ENCODE results near the gene ATP5ME.

Gene ATP5ME

DNA sequence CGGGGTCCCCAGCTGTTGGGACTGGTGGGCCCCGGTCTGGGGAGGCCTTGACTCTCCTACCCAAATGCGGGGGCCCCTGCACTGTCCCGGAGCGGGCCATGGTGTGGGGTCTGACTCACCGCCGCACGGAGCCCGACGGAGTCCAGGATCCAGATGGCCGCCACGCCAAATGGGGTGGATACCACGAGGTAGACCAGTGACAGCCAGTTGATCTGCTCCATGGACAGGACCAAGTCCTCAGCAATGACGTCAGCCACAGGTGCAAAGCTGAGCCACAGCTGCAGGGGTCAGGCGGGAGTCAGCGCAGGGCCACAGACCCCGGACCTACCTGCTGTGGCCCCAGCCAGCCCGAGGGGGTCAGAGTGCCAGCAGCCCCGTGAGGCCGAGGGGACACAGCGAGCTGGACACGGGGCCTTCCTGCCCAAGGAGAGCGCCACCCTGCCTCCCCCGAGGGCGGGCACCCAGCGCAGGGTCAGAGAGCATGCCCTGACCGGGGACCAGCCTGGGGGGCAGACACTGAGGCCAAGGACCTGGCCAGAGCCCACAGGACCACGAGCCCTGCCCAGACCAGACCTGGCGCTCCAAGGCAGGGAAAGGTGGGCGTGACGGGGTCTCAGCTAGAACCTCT lies 12.5 kb upstream of the ATP5ME start:
- peak overlapping the region; percentile 12 for H3K9ac ChIP-seq (ENCODE audit: insufficient read length, low read depth)
- no peak overlapping the region for H3K4me3 ChIP-seq (ENCODE audit: insufficient read length, low read depth)
- TF ChIP-seq ZNF274 (IDR thresholded peaks at IDR 0.05; ENCODE audit: low read depth, low read length) (no peak), SUZ12 (IDR thresholded peaks at IDR 0.05; ENCODE audit: extremely low read depth, insufficient read depth, insufficient read length) (no peak), YY1 (IDR thresholded peaks at IDR 0.05; ENCODE audit: insufficient read depth, insufficient read length) (no peak)

DNA sequence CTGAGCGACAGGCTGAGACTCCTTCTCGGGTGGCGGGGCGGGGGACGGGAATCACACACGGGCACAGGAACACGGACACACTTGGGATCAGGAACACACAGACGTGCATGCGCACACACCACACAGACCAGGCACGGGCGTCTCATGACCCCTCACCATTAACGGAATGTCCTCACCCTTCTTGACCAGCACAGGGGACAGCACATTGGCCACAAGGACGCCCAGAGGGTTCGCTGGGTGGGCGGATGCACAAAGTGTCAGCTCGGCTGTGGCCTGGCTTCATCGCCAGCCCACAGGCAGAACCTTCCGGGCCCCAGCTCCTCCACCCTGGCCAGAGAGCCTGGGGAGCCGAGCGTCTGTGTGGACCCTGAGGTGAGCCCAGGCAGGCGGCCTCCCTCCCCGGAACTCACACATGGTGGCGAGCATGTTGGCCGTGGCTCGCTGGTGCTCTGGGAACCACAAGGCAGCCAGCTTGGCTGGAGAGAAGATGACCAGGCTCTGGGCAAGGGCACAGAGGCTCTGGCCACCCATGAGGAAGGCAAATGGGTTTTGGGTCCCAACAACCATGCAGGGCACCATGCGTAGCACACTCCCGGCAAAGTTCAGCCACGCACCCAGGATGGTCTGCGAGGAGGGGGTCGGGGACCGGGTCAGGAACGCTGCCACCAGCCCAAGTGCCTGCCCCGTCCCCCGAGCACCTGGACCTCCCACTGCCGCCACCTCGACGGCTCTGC lies 11.8 kb upstream of the ATP5ME start:
- peaks cover 48% of the 10 kb centered on the region for H3K4me1 ChIP-seq (ENCODE audit: insufficient read depth, insufficient read length)
- no peak for TF ChIP-seq SUZ12 (IDR thresholded peaks at IDR 0.05; ENCODE audit: extremely low read depth, insufficient read depth, insufficient read length)
- no peak for TF ChIP-seq YY1 (IDR thresholded peaks at IDR 0.05; ENCODE audit: insufficient read depth, insufficient read length)
- no peak for TF ChIP-seq ZNF274 (IDR thresholded peaks at IDR 0.05; ENCODE audit: low read depth, low read length)
- no peaks in the 10 kb centered on the region for H3K27me3 ChIP-seq (ENCODE audit: insufficient read depth, insufficient read length)
- no peak for DNase-seq (ENCODE audit: low read depth, low spot score)
- no peak overlapping the region for H3K4me3 ChIP-seq (ENCODE audit: insufficient read length, low read depth)
- H3K36me3 ChIP-seq (ENCODE audit: insufficient read depth, insufficient read length, low read length) = no peaks in the 10 kb centered on the region
- no peaks in the 10 kb centered on the region for H3K9me3 ChIP-seq (ENCODE audit: insufficient read depth, low read length)
- no peak overlapping the region for H3K9ac ChIP-seq (ENCODE audit: insufficient read length, low read depth)

More for the DNA sequence above, 12.5 kb upstream of the ATP5ME start:
- H3K4me1 ChIP-seq (ENCODE audit: insufficient read depth, insufficient read length) = peaks cover 47% of the 10 kb centered on the region
- DNase-seq (ENCODE audit: low read depth, low spot score) = no peak
- no peaks in the 10 kb centered on the region for H3K27me3 ChIP-seq (ENCODE audit: insufficient read depth, insufficient read length)
- H3K9me3 ChIP-seq (ENCODE audit: insufficient read depth, low read length) = no peaks in the 10 kb centered on the region
- H3K36me3 ChIP-seq (ENCODE audit: insufficient read depth, insufficient read length, low read length) = no peaks in the 10 kb centered on the region

DNA sequence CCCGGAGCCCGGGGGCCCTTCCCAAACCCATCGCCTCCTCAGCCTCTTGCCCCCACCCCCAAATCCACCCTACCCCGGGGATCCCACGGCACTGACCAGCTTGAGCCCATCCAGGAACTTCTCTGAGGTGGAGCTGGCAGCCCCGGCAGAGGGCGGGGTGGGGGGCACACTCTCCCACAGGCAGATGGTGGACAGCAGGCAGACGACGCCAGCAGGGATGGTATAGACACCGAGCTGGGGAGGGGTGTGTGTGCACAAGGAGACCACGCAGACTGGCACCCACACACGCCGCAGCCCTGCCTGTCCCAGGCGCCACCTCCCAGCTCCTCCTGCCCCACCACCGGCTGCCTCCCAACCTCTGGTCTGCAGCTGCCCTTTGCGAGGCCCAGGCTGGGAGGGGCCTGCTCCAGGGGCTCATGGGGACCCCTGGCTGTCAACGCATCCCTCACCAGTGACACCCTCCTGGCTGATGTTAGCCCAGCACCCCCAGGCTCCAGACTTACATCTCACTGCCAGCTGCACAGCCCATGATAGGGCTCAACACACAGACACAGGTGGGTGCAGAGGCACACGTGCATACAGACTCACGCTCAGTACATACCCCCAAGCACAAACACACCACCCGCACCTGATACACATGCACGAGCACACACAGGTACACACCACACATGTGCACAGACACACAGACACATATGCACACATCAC lies 10.7 kb upstream of the ATP5ME start:
- Histone ChIP-seq H3K9ac (ENCODE audit: insufficient read length, low read depth) (peak overlapping the region; percentile 36), H3K36me3 (ENCODE audit: insufficient read depth, insufficient read length, low read length) (no peaks in the 10 kb centered on the region), H3K9me3 (ENCODE audit: insufficient read depth, low read length) (no peaks in the 10 kb centered on the region), H3K4me3 (ENCODE audit: insufficient read length, low read depth) (no peak overlapping the region), H3K4me1 (ENCODE audit: insufficient read depth, insufficient read length) (peaks cover 55% of the 10 kb centered on the region), H3K27me3 (ENCODE audit: insufficient read depth, insufficient read length) (no peaks in the 10 kb centered on the region)
- no peak for TF ChIP-seq ZNF274 (IDR thresholded peaks at IDR 0.05; ENCODE audit: low read depth, low read length)
- TF ChIP-seq YY1 (IDR thresholded peaks at IDR 0.05; ENCODE audit: insufficient read depth, insufficient read length) = no peak
- TF ChIP-seq SUZ12 (IDR thresholded peaks at IDR 0.05; ENCODE audit: extremely low read depth, insufficient read depth, insufficient read length) = no peak
- no peak for DNase-seq (ENCODE audit: low read depth, low spot score)

DNA sequence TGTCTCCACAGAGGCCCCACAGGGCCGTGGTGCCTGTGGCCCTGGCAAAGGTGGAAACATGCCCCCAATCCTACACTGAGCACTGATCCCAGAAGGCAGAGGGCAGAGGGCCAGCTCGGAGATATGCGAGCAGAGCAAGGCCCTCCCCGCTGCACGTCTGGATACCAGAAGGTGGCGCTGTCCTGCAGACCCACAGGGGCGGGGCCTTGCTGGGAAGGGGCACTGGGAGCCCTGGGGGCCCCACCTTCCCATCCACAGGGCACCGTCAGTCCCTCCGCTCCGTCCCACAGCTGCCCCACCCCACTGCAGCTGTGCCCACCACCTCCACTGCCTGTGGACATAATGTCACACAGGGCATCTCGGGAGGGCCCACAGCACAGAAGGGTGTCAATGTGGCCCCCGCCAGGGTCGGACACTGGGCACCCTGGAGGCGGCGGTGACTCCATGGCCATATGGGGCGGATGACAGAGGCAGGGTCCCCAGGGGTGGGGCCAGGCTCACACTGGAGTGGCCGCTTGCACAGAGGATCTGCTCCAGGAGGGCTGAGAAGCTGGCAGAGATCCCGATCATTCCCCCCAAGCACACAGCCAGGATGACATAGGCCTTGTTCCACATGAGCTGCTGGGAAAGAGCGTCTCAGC lies 10.0 kb upstream of the ATP5ME start:
- H3K9ac ChIP-seq (ENCODE audit: insufficient read length, low read depth) = peak overlapping the region; percentile 36
- peak; percentile 73 for DNase-seq (ENCODE audit: low read depth, low spot score)

DNA sequence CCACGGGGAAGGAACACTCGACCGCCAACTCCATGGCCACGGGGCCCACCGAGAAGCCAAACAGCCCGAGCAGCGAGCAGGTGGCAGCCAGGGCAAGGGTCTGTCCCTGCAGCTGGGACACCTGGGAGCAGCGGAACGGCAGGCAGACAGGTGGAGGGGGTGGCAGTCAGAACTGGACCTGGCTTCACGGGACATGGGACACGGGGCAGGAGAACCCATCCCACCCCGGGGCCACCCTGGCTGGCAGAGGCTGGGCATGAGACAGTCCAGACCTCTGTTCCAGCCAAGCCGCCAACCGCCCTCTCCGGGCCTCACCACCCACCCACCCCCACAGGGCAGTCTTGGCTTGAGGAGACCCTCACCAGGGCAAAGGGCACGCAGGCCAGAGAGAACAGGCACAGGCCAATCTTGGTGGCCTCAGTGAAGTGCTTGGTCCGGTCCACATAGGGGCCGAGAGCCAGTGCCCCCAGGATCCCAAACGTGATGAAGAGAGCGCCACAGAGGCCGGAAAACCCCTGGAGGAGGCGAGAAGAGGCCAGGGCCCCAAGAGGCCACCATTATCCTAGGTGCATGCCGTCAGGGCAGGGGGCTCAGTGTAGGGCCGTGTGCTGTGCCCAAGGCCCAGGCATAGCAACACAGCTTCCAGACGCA lies 9.3 kb upstream of the ATP5ME start:
- Histone ChIP-seq H3K4me1 (ENCODE audit: insufficient read depth, insufficient read length) (peaks cover 43% of the 10 kb centered on the region), H3K9me3 (ENCODE audit: insufficient read depth, low read length) (no peaks in the 10 kb centered on the region), H3K4me3 (ENCODE audit: insufficient read length, low read depth) (no peak overlapping the region), H3K27me3 (ENCODE audit: insufficient read depth, insufficient read length) (no peaks in the 10 kb centered on the region), H3K9ac (ENCODE audit: insufficient read length, low read depth) (peak overlapping the region; percentile 33), H3K36me3 (ENCODE audit: insufficient read depth, insufficient read length, low read length) (no peaks in the 10 kb centered on the region)
- no peak for DNase-seq (ENCODE audit: low read depth, low spot score)
- TF ChIP-seq YY1 (IDR thresholded peaks at IDR 0.05; ENCODE audit: insufficient read depth, insufficient read length) (no peak), ZNF274 (IDR thresholded peaks at IDR 0.05; ENCODE audit: low read depth, low read length) (no peak), SUZ12 (IDR thresholded peaks at IDR 0.05; ENCODE audit: extremely low read depth, insufficient read depth, insufficient read length) (no peak)

More for the DNA sequence above, 10.0 kb upstream of the ATP5ME start:
- Histone ChIP-seq H3K4me3 (ENCODE audit: insufficient read length, low read depth) (no peak overlapping the region), H3K36me3 (ENCODE audit: insufficient read depth, insufficient read length, low read length) (no peaks in the 10 kb centered on the region), H3K4me1 (ENCODE audit: insufficient read depth, insufficient read length) (peaks cover 48% of the 10 kb centered on the region), H3K27me3 (ENCODE audit: insufficient read depth, insufficient read length) (no peaks in the 10 kb centered on the region), H3K9me3 (ENCODE audit: insufficient read depth, low read length) (no peaks in the 10 kb centered on the region)
- TF ChIP-seq YY1 (IDR thresholded peaks at IDR 0.05; ENCODE audit: insufficient read depth, insufficient read length) = no peak
- no peak for TF ChIP-seq ZNF274 (IDR thresholded peaks at IDR 0.05; ENCODE audit: low read depth, low read length)
- no peak for TF ChIP-seq SUZ12 (IDR thresholded peaks at IDR 0.05; ENCODE audit: extremely low read depth, insufficient read depth, insufficient read length)

DNA sequence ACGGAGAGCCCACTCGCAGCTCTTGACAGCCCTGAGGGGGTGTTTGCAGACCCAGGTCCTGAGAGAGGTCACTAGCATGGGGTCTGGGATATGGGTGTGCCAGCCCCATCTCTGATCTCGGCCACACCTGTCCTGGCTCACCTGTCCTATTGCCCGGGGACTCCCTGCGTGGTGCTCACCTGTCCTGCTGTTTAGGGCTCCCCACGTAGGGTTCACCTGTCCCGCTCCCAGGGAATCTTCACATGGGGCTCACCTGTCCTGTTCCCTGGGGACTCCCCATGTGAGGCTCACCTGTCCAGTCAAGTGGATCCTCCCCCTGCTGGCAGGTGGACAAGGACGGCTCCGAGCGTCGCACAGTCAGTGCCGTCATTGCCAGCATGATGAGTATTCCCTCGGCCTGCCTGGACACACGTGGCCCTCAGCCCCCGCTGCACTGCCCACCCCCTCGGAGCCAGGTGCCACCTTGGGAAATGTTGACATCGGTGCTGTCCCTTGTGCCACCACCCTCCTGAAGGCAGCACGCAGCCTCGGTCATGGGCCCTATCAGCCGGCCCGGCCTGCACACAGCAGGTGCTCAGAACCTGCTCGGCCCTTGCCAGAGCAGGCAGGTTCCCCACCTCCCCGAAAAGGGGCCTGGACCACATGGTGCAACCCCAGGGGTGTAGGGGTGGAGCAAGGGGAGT lies 8.6 kb upstream of the ATP5ME start:
- Histone ChIP-seq H3K27me3 (ENCODE audit: insufficient read depth, insufficient read length) (no peaks in the 10 kb centered on the region), H3K9me3 (ENCODE audit: insufficient read depth, low read length) (no peaks in the 10 kb centered on the region), H3K9ac (ENCODE audit: insufficient read length, low read depth) (no peak overlapping the region), H3K4me3 (ENCODE audit: insufficient read length, low read depth) (no peak overlapping the region), H3K4me1 (ENCODE audit: insufficient read depth, insufficient read length) (peaks cover 41% of the 10 kb centered on the region), H3K36me3 (ENCODE audit: insufficient read depth, insufficient read length, low read length) (no peaks in the 10 kb centered on the region)
- DNase-seq (ENCODE audit: low read depth, low spot score) = no peak
- TF ChIP-seq SUZ12 (IDR thresholded peaks at IDR 0.05; ENCODE audit: extremely low read depth, insufficient read depth, insufficient read length) (no peak), YY1 (IDR thresholded peaks at IDR 0.05; ENCODE audit: insufficient read depth, insufficient read length) (no peak), ZNF274 (IDR thresholded peaks at IDR 0.05; ENCODE audit: low read depth, low read length) (no peak)
